Central memory CD8-positive, alpha-beta T cell (primary cell): ENCODE results near the gene NKX1-2.

Experiments
- ATAC-seq: fragments of 150-1000 bp; cut with Tn5 transposase; replicated peaks from 2 replicates; pipeline ENCODE4 v1.10.0; 2022; ENCODE audit warnings: mild to moderate bottlenecking, moderate FRiP score, moderate number of reproducible peaks; ENCODE audit not compliant: poor library complexity, severe bottlenecking; ENCODE audit errors: extremely low read depth
- DNase-seq, 2 donors: peaks; one replicate each; pipeline ENCODE4 v3.0.0; 2021; ENCODE audit warnings: low spot score in 2 of 2
- H3K27ac Mint-ChIP-seq: one replicate; pipeline ENCODE4 v1.8.0; 2022; ENCODE audit warnings: low read depth, mild to moderate bottlenecking, moderate library complexity, mixed read lengths
- H3K27me3 Mint-ChIP-seq: one replicate; pipeline ENCODE4 v1.8.0; 2022; ENCODE audit warnings: mixed read lengths
- H3K36me3 Mint-ChIP-seq: one replicate; pipeline ENCODE4 v1.8.0; 2022; ENCODE audit warnings: mild to moderate bottlenecking, moderate library complexity, mixed read lengths; ENCODE audit not compliant: insufficient read depth
- H3K4me1 Mint-ChIP-seq: one replicate; pipeline ENCODE4 v1.8.0; 2022; ENCODE audit warnings: mixed read lengths
- H3K4me3 Mint-ChIP-seq: one replicate; pipeline ENCODE4 v1.8.0; 2022; ENCODE audit warnings: mild to moderate bottlenecking, moderate library complexity, mixed read lengths
- H3K9me3 Mint-ChIP-seq: one replicate; pipeline ENCODE4 v1.8.0; 2022; ENCODE audit warnings: mixed read lengths

NKX1-2 gene

GRCh38 chr10:124450012-124450782, at the start of gene NKX1-2:
NKX1-2 (minus strand) TSS chr10:124450035; CDS start chr10:124449943, 92 bp downstream.
- ATAC-seq (no peak), DNase-seq (no peak)
- Mint-ChIP-seq H3K9me3 (no peaks in the 10 kb centered on the region), H3K4me3 (peak within 1 kb of the TSS; percentile 50), H3K4me1 (peaks cover 13% of the 10 kb centered on the region), H3K27ac (no peak within 1 kb of the TSS), H3K27me3 (peaks cover 95% of the 10 kb centered on the region), H3K36me3 (no peaks in the 10 kb centered on the region)

- H3K27me3 Mint-ChIP-seq = no peaks in the 10 kb centered on the region
- H3K36me3 Mint-ChIP-seq = peaks cover 1% of the 10 kb centered on the region
- no peak for DNase-seq
- no peaks in the 10 kb centered on the region for H3K9me3 Mint-ChIP-seq
- H3K4me3 Mint-ChIP-seq = no peak overlapping the region
- no peak overlapping the region for H3K27ac Mint-ChIP-seq
- no peaks in the 10 kb centered on the region for H3K4me1 Mint-ChIP-seq
- ATAC-seq = no peak
Observed at GRCh38 chr10:124498056-124498455, 48.2 kb upstream of the NKX1-2 start.

- Mint-ChIP-seq H3K27ac (no peak overlapping the region), H3K36me3 (peaks cover 1% of the 10 kb centered on the region), H3K4me3 (no peak overlapping the region), H3K9me3 (no peaks in the 10 kb centered on the region), H3K4me1 (no peaks in the 10 kb centered on the region), H3K27me3 (no peaks in the 10 kb centered on the region)
- no peak for DNase-seq
- no peak for ATAC-seq
Observed at GRCh38 chr10:124497196-124497881, 47.5 kb upstream of the NKX1-2 start.

DNA sequence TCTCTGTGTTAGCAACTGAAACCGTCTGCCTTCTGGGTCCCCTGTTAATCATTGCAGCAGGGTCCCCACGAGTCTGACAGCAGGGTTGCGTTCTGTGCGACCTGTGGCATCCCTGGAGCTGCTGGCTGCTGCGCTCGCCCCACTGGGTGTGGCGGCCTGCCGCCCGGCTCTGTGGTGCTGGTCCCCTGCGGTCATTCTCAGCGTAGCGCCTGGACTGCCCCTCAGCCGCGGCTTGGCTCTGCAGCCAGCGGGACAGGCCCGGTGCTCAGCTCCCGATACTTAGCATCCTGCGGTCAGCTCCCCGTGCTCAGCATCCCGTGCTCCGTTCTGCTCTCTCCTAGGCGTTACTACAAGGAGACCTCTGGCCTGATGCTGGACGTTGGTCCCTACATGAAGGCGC, 46.8 kb upstream of the NKX1-2 start:
- no peak for ATAC-seq
- Mint-ChIP-seq H3K36me3 (peaks cover 1% of the 10 kb centered on the region), H3K4me3 (no peak overlapping the region), H3K27me3 (no peaks in the 10 kb centered on the region), H3K4me1 (no peaks in the 10 kb centered on the region), H3K9me3 (no peaks in the 10 kb centered on the region), H3K27ac (no peak overlapping the region)
- DNase-seq = no peak

GRCh38 chr10:124496150-124496549, 46.3 kb upstream of the NKX1-2 start:
- Mint-ChIP-seq H3K27me3 (no peaks in the 10 kb centered on the region), H3K27ac (no peak overlapping the region), H3K9me3 (no peaks in the 10 kb centered on the region), H3K4me1 (no peaks in the 10 kb centered on the region), H3K4me3 (no peak overlapping the region), H3K36me3 (peaks cover 1% of the 10 kb centered on the region)
- ATAC-seq (no peak), DNase-seq (no peak)

DNA sequence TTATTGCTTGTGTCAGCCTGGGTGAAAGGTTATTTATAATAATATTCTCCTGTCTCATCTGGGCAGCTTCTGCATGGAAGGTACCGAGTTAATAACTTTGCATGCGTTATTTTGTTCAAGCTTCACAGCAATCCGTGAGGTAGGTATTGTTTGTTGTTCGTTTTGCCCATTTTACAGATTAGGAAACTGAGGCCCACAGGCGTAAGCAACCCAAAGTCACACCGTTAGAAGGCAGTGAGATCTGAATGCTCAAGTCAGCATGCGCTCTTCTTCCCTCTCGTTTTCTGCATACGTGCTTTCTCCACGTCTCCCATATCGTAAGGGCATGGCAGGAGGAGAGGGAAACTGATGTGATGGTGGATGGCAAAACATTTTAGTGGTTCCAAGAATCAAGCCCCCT, 45.9 kb upstream of the NKX1-2 start:
- Mint-ChIP-seq H3K27me3 (no peaks in the 10 kb centered on the region), H3K4me1 (no peaks in the 10 kb centered on the region), H3K9me3 (no peaks in the 10 kb centered on the region), H3K4me3 (no peak overlapping the region), H3K36me3 (peaks cover 1% of the 10 kb centered on the region), H3K27ac (no peak overlapping the region)
- no peak for ATAC-seq
- no peak for DNase-seq

GRCh38 chr10:124495162-124495561, 45.3 kb upstream of the NKX1-2 start:
- Mint-ChIP-seq H3K9me3 (no peaks in the 10 kb centered on the region), H3K4me3 (no peak overlapping the region), H3K27me3 (no peaks in the 10 kb centered on the region), H3K4me1 (no peaks in the 10 kb centered on the region), H3K36me3 (peaks cover 1% of the 10 kb centered on the region), H3K27ac (no peak overlapping the region)
- DNase-seq (no peak), ATAC-seq (no peak)

DNA sequence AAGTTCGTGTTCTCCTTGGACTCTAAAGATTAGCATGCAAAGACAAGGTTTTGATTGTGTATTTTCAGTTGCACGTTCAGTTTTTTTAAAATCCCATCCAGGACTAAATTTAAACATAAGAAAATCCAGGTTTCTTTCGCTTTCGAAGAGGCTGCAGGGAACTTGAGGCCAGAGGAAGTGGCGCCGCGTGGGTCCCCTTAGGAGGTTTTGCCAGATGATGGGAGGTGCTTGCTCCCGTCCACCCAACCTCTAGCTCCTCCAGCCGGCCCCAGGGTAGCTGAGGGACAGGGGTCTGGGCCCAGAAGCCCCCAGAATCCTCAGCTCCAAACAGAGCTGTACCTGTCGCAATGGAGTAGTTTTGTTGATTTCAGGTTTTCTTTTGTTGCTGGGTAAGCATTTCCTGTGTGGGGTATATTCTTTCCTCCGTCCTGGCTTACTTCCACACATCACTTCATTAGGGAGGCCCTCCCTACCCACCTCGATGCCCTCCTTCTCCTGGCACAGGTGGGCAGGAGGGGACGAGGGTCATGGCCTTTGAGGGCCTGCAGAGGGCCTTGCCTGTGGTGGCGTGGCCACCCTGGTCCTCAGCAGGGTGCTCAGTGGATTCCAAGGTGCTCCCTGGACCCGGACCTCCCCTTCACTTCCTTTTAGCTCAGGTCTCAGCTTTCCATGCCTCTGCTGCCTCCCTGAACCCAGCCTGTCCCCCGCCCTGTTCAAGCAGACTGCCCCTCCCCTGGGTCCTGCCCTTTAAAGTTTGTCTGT, 44.4 kb upstream of the NKX1-2 start:
- H3K4me1 Mint-ChIP-seq = peaks cover 6% of the 10 kb centered on the region
- no peak for ATAC-seq

GRCh38 chr10:124493214-124493882, 43.5 kb upstream of the NKX1-2 start:
- DNase-seq (no peak), ATAC-seq (no peak)
- Mint-ChIP-seq H3K36me3 (no peaks in the 10 kb centered on the region), H3K27ac (no peak overlapping the region), H3K4me3 (no peak overlapping the region), H3K9me3 (no peaks in the 10 kb centered on the region), H3K4me1 (peaks cover 6% of the 10 kb centered on the region), H3K27me3 (no peaks in the 10 kb centered on the region)

More for the DNA sequence above, 44.4 kb upstream of the NKX1-2 start:
- Mint-ChIP-seq H3K36me3 (no peaks in the 10 kb centered on the region), H3K9me3 (no peaks in the 10 kb centered on the region), H3K27me3 (no peaks in the 10 kb centered on the region), H3K27ac (peak overlapping the region; percentile 22), H3K4me3 (no peak overlapping the region)
- DNase-seq = no peak

DNA sequence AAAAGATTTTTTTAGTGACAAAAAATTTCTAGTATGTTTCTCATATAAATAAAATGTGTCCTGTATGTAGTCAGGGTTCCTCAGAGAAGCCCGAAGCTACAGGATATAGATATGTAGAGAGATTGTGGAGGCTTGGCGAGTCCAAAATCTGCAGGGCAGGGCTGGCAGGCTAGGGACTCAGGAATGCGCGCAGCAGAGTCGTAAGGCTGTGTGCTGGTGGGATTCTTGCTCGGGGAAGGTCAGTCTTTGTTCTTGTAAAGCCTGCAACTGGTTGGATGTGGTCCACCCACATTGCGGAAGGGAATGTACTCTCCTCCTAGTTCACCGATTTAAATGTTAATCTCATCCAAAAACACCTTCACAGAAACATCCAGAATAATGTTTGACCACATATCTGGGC, 42.4 kb upstream of the NKX1-2 start:
- no peak overlapping the region for H3K4me3 Mint-ChIP-seq
- peaks cover 2% of the 10 kb centered on the region for H3K9me3 Mint-ChIP-seq
- H3K4me1 Mint-ChIP-seq = peaks cover 6% of the 10 kb centered on the region
- H3K36me3 Mint-ChIP-seq = no peaks in the 10 kb centered on the region
- ATAC-seq = no peak
- H3K27me3 Mint-ChIP-seq = no peaks in the 10 kb centered on the region
- H3K27ac Mint-ChIP-seq = no peak overlapping the region
- DNase-seq = no peak

DNA sequence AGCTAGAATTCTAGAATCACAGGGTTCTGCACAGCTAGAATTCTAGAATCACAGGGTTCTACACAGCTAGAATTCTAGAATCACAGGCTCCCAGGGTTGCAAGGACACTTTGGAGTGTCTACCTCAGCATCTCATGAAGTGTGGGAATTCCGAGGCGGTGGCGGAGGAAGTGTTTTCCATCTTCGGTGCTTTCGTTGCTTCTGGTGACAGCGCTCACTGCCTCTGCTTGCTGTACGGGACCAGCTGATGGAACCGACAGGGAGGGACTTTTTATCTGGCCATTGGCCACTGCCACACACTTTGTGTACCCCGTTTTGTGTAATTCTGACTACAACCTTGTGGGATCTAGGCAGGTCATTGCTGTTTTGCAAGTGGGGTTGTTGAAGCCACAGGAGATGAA, 41.3 kb upstream of the NKX1-2 start:
- Mint-ChIP-seq H3K4me3 (no peak overlapping the region), H3K9me3 (peaks cover 6% of the 10 kb centered on the region), H3K36me3 (no peaks in the 10 kb centered on the region), H3K27ac (no peak overlapping the region), H3K4me1 (peaks cover 6% of the 10 kb centered on the region), H3K27me3 (no peaks in the 10 kb centered on the region)
- DNase-seq (no peak), ATAC-seq (no peak)

- Mint-ChIP-seq H3K9me3 (peaks cover 6% of the 10 kb centered on the region), H3K4me1 (peaks cover 9% of the 10 kb centered on the region), H3K27me3 (no peaks in the 10 kb centered on the region), H3K36me3 (peaks cover 3% of the 10 kb centered on the region), H3K4me3 (no peak overlapping the region), H3K27ac (no peak overlapping the region)
- DNase-seq (no peak), ATAC-seq (no peak)
Observed at GRCh38 chr10:124486635-124487034, 36.8 kb upstream of the NKX1-2 start.
